HCT116 (cell line): ENCODE data around the gene LACRT. TPM values are rescaled to one million over a fixed set of nuclear protein-coding genes. Genes with fewer than 3 reads are reported as not detected.
A peak's percentile ranks its signal among the peaks of the same experiment; 100 is the strongest.
"Not testable (repeated sequence)": the region's sequence is repeated elsewhere in the genome, so short reads cannot be mapped to it uniquely, and the experiment has no call there.

Experiments
- ATAC-seq: fragments of 200-7000 bp; cut with Tn5 transposase; 2 replicates; pipeline ENCODE4 v1.9.1; 2020; ENCODE audit warnings: mild to moderate bottlenecking, moderate library complexity
- BruUV-seq: library from RNA; stranded (reverse); fragments of 400-500 nt; replicated peaks from 2 replicates; lab custom pipeline; 2021; lab: Mats Ljungman, UMichigan
- CTCF ChIA-PET: fragments of 300-600 bp; sonication (Branson Sonifier 250); formaldehyde crosslinking; loops from one replicate; lab custom pipeline; 2021; ENCODE audit warnings: antibody characterized with exemption; lab: Charles Lee
- POLR2A ChIA-PET: fragments of 300-600, 350-600 bp; sonication (Branson Sonifier 250); formaldehyde crosslinking; loops from one replicate; lab custom pipeline; 2021; ENCODE audit warnings: antibody characterized with exemption; lab: Charles Lee
- RAD21 ChIA-PET, 2 experiments: fragments of 300-600 bp; sonication (Branson Sonifier 250); formaldehyde crosslinking; loops; one replicate each; lab custom pipeline; 2023; ENCODE audit warnings: low total read pairs in 2 of 2; ENCODE audit not compliant: uncharacterized antibody in 2 of 2, unreplicated experiment in 2 of 2, low non-redundant PET in 1 of 2; lab: Charles Lee
- DNase-seq: peaks from one replicate; pipeline ENCODE4 v3.0.0-alpha.2; 2010; ENCODE audit warnings: low read depth, low spot score
- H2AFZ ChIP-seq: fragments of 200-600 bp; shearing (Covaris generic), sonication (generic); 2 replicates; pipeline ENCODE4 v1.6.1; 2017; ENCODE audit warnings: low read depth, mixed run types, mixed read lengths, antibody characterized with exemption, low read length; ENCODE audit not compliant: poor library complexity, severe bottlenecking
- H3K27ac ChIP-seq: 2 replicates; pipeline ENCODE4 v1.5.1; 2012; ENCODE audit warnings: low read depth, low read length
- H3K27me3 ChIP-seq: fragments of 200-600 bp; sonication (generic); 2 replicates; pipeline ENCODE4 v1.6.1; 2016; ENCODE audit warnings: mixed run types, low read length, mixed read lengths; ENCODE audit not compliant: insufficient read depth
- H3K36me3 ChIP-seq, 2 experiments: fragments of 200-500 bp in 1 of 2; fragments of 200-600 bp in 1 of 2; sonication (Bioruptor generic) in 1 of 2; sonication (generic) in 1 of 2; 2 replicates each; pipeline versions ENCODE4 v1.5.1 to v1.6.1; 2014 to 2016; ENCODE audit warnings: low read length in 2 of 2, inconsistent platforms in 1 of 2, mixed read lengths in 1 of 2, mixed run types in 1 of 2; ENCODE audit not compliant: insufficient read depth in 2 of 2, control insufficient read depth in 1 of 2
- H3K4me1 ChIP-seq, 2 experiments: fragments of 200-600 bp in 1 of 2; sonication (generic) in 1 of 2; 2 replicates each; pipeline versions ENCODE4 v1.5.1 to v1.6.1; 2012 to 2017; ENCODE audit warnings: low read length in 2 of 2, inconsistent platforms in 1 of 2, mild to moderate bottlenecking in 1 of 2, mixed read lengths in 1 of 2, mixed run types in 1 of 2, moderate library complexity in 1 of 2; ENCODE audit not compliant: insufficient read depth in 2 of 2, control insufficient read depth in 1 of 2
- H3K4me2 ChIP-seq: fragments of 200-600 bp; sonication (generic); 2 replicates; pipeline ENCODE4 v1.6.1; 2017; ENCODE audit warnings: mixed run types, low read length, mixed read lengths
- H3K4me3 ChIP-seq, 2 experiments: fragments of 200-600 bp in 1 of 2; sonication (generic) in 1 of 2; replicated peaks in 1 of 2; 2 replicates each; pipeline ENCODE4 v1.5.1; 2011 to 2016; ENCODE audit warnings: low read length in 2 of 2, control low read depth in 1 of 2, low read depth in 1 of 2, mild to moderate bottlenecking in 1 of 2, mixed read lengths in 1 of 2, mixed run types in 1 of 2
- H3K79me2 ChIP-seq: fragments of 200-600 bp; sonication (generic); 2 replicates; pipeline ENCODE4 v1.6.1; 2017; ENCODE audit warnings: mild to moderate bottlenecking, mixed run types, low read length, moderate library complexity, mixed read lengths; ENCODE audit not compliant: insufficient read depth
- H3K9ac ChIP-seq: fragments of 200-600 bp; sonication (generic); 2 replicates; pipeline ENCODE4 v1.6.1; 2016; ENCODE audit warnings: low read length, mixed read lengths
- H3K9me2 ChIP-seq: fragments of 200-600 bp; sonication (generic), shearing (Covaris generic); 2 replicates; pipeline ENCODE4 v1.6.1; 2017; ENCODE audit warnings: mixed run types, mild to moderate bottlenecking, moderate library complexity; ENCODE audit not compliant: insufficient read depth
- H3K9me3 ChIP-seq, 2 experiments: fragments of 200-500 bp in 1 of 2; fragments of 200-600 bp in 1 of 2; sonication (Bioruptor generic) in 1 of 2; sonication (generic) in 1 of 2; 2 replicates each; pipeline ENCODE4 v1.6.1; 2014 to 2017; ENCODE audit warnings: low read length in 2 of 2, mixed read lengths in 2 of 2, inconsistent platforms in 1 of 2, low read depth in 1 of 2, mild to moderate bottlenecking in 1 of 2, mixed run types in 1 of 2, moderate library complexity in 1 of 2; ENCODE audit not compliant: control insufficient read depth in 1 of 2, insufficient read depth in 1 of 2
- H4K20me1 ChIP-seq: fragments of 200-600 bp; sonication (generic), shearing (Covaris generic); 2 replicates; pipeline ENCODE4 v1.6.1; 2017; ENCODE audit warnings: mixed run types, mild to moderate bottlenecking, moderate library complexity; ENCODE audit not compliant: insufficient read depth
- intact Hi-C: fragments of 100-400 bp; cut with micrococcal nuclease; formaldehyde crosslinking; loops from 2 replicates; pipeline ENCODE4 v1.10.0; 2022
- total RNA-seq: library from RNA; stranded (reverse); gene quantifications from one replicate; pipeline ENCODE4 v1.2.1, GENCODE V29; 2021; ENCODE audit not compliant: unreplicated experiment
- TF ChIP-seq, protein P1 (sequence below): IDR thresholded peaks from 2 replicates; pipeline ENCODE4 v1.6.1; 2012; ENCODE audit warnings: low read depth
- TF ChIP-seq, protein P2 (sequence below), 3 experiments: fragments of 200-600 bp in 1 of 3; sonication (generic) in 1 of 3; IDR thresholded peaks in 2 of 3; conservative IDR thresholded peaks in 1 of 3; 2 replicates each; pipeline ENCODE4 v1.5.1; 2012 to 2017; ENCODE audit warnings: low read depth in 2 of 3, low read length in 2 of 3, antibody characterized with exemption in 1 of 3, borderline replicate concordance in 1 of 3, control low read depth in 1 of 3, mild to moderate bottlenecking in 1 of 3, mixed read lengths in 1 of 3, mixed run types in 1 of 3, moderate library complexity in 1 of 3; ENCODE audit not compliant: insufficient read depth in 1 of 3

LACRT gene
- total RNA-seq, 1 experiment from 2014 or later = not detected

DNA sequence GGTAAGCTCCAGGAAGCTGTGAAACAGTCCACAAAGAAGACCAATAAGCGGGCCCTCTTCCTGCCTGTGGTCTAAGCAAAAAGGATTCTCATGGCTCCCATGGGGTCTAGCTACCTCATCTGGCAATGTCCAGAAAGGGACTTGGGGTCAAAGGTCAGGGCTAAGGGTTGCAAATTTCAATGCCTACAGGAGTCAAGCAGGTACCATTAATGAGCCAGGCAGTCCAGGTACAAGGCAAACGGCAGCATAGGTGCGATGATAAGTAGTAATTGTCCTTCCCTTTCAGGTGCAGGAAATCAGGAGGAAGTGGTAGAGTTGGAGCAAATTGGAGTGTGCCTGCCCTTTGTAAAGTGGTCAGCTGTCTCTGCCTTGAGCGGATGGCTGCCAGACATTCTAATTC lies 6.4 kb upstream of the LACRT start (continued):
- TF ChIP-seq, protein P1, sequence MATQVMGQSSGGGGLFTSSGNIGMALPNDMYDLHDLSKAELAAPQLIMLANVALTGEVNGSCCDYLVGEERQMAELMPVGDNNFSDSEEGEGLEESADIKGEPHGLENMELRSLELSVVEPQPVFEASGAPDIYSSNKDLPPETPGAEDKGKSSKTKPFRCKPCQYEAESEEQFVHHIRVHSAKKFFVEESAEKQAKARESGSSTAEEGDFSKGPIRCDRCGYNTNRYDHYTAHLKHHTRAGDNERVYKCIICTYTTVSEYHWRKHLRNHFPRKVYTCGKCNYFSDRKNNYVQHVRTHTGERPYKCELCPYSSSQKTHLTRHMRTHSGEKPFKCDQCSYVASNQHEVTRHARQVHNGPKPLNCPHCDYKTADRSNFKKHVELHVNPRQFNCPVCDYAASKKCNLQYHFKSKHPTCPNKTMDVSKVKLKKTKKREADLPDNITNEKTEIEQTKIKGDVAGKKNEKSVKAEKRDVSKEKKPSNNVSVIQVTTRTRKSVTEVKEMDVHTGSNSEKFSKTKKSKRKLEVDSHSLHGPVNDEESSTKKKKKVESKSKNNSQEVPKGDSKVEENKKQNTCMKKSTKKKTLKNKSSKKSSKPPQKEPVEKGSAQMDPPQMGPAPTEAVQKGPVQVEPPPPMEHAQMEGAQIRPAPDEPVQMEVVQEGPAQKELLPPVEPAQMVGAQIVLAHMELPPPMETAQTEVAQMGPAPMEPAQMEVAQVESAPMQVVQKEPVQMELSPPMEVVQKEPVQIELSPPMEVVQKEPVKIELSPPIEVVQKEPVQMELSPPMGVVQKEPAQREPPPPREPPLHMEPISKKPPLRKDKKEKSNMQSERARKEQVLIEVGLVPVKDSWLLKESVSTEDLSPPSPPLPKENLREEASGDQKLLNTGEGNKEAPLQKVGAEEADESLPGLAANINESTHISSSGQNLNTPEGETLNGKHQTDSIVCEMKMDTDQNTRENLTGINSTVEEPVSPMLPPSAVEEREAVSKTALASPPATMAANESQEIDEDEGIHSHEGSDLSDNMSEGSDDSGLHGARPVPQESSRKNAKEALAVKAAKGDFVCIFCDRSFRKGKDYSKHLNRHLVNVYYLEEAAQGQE = no peak

DNA sequence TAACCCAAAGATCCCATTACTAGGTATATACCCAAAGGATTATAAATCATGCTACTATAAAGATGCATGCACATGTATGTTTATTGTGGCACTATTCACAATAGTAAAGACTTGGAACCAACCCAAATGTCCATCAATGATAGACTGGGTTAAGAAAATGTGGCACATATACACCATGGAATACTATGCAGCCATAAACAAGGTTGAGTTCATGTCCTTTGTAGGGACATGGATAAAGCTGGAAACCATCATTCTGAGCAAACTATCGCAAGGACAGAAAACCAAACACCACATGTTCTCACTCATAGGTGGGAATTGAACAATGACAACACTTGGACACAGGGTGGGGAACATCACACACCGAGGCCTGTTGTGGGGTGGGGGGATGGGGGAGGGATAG lies 4.4 kb upstream of the LACRT start:
- H3K36me3 ChIP-seq, RAD21 ChIA-PET, intact Hi-C loops, H3K9ac ChIP-seq, H3K9me2 ChIP-seq, CTCF ChIA-PET, H4K20me1 ChIP-seq, H3K4me2 ChIP-seq, H3K4me3 ChIP-seq, POLR2A ChIA-PET, ATAC-seq, BruUV-seq, H3K4me1 ChIP-seq, DNase-seq, H3K9me3 ChIP-seq, H2AFZ ChIP-seq, H3K27me3 ChIP-seq, H3K79me2 ChIP-seq, H3K27ac ChIP-seq: not testable (repeated sequence)

DNA sequence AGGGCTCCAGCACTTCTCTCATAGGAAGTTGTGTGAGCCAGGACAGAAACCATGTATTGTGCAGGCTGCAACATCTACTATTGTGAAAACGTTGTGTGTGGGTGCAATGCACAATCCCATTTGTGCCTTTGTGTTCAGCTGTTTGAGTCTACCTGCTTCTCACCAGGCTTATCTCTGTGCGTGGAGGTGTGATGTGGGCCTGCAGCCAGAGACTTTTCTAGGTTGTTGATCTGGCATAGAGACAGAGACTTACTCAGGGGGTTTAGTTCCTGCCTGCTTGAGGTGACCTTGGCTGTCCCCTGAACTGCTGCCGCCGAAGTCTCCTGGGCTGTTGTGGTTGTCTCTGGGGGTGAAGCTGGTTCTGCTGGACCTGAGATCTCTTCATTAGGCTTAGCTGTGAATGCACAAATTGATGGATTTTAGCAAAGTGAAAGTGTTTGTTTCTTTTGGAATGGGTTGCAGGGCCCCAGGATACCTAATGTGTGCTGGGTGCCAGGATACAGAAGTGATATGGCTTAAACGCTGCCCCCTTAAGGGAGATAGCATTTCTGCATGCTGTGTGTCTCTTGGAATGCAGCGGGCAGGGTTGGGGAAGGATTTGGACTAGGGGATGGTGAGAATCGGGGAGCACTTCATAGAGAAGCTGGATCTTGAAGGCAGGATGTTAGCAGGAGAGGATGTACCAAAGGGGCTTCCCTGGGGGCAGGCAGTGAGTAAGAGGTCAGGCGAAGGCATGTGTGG lies 2.5 kb downstream of the LACRT start:
- no peak overlapping the region for H2AFZ ChIP-seq
- ChIA-PET RAD21 (no interaction called here), CTCF (no interaction called here), POLR2A (no interaction called here)
- ATAC-seq (peak; percentile 85), DNase-seq (no peak)
- no peaks in the 10 kb centered on the region for H4K20me1 ChIP-seq
- H3K79me2 ChIP-seq = no peaks in the 10 kb centered on the region
- BruUV-seq = no TSS peak
- no peak overlapping the region for H3K27ac ChIP-seq
- H3K9ac ChIP-seq = no peak overlapping the region
- no peaks in the 10 kb centered on the region for H3K4me1 ChIP-seq
- H3K4me2 ChIP-seq = no peak overlapping the region
- TF ChIP-seq, protein P1 = no peak
- TF ChIP-seq, protein P2, sequence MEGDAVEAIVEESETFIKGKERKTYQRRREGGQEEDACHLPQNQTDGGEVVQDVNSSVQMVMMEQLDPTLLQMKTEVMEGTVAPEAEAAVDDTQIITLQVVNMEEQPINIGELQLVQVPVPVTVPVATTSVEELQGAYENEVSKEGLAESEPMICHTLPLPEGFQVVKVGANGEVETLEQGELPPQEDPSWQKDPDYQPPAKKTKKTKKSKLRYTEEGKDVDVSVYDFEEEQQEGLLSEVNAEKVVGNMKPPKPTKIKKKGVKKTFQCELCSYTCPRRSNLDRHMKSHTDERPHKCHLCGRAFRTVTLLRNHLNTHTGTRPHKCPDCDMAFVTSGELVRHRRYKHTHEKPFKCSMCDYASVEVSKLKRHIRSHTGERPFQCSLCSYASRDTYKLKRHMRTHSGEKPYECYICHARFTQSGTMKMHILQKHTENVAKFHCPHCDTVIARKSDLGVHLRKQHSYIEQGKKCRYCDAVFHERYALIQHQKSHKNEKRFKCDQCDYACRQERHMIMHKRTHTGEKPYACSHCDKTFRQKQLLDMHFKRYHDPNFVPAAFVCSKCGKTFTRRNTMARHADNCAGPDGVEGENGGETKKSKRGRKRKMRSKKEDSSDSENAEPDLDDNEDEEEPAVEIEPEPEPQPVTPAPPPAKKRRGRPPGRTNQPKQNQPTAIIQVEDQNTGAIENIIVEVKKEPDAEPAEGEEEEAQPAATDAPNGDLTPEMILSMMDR (IDR thresholded peaks at IDR 0.05 in 2 of 3, conservative IDR thresholded peaks at IDR 0.05 in 1 of 3; ENCODE audit: borderline replicate concordance in 1 of 3, insufficient read depth in 1 of 3, low read depth in 2 of 3, low read length in 2 of 3) = peak; percentile 8 to 53 (median 35); a peak in 3 of 6 replicates
- H3K27me3 ChIP-seq = peaks cover 24% of the 10 kb centered on the region; the same call in 1 of the 2 replicates
- no peak overlapping the region for H3K4me3 ChIP-seq
- H3K9me2 ChIP-seq = no peaks in the 10 kb centered on the region
- peaks cover 0 to 3% of the 10 kb centered on the region in 2 experiments; a peak in 2 of 4 replicates for H3K9me3 ChIP-seq
- intact Hi-C loops = no loop called here
- no peaks in the 10 kb centered on the region for H3K36me3 ChIP-seq
